H9 (cell line): Measurements from ENCODE around the gene RHOH. TPM values are rescaled to one million over a fixed set of nuclear protein-coding genes. Genes with fewer than 3 reads are reported as not detected.

Source experiments
- DNase-seq: peaks from one replicate; pipeline ENCODE4 v3.0.0-alpha.2; 2017
- H2AFZ ChIP-seq: one replicate; pipeline ENCODE4 v1.6.1; 2013; ENCODE audit warnings: mild to moderate bottlenecking, low read length, control low read depth, moderate library complexity
- H2AK5ac ChIP-seq: 2 replicates; pipeline ENCODE4 v1.6.1; 2013; ENCODE audit warnings: low read length, control low read depth, mixed read lengths; ENCODE audit not compliant: insufficient read length
- H2BK120ac ChIP-seq: one replicate; pipeline ENCODE4 v1.6.1; 2013; ENCODE audit warnings: low read depth, mild to moderate bottlenecking, low read length, control low read depth, inconsistent platforms; ENCODE audit not compliant: poor library complexity, severe bottlenecking
- H2BK12ac ChIP-seq: 2 replicates; pipeline ENCODE4 v1.6.1; 2013; ENCODE audit warnings: low read length, control low read depth, mixed read lengths, low read depth; ENCODE audit not compliant: insufficient read length
- H2BK15ac ChIP-seq: 2 replicates; pipeline ENCODE4 v1.6.1; 2013; ENCODE audit warnings: low read depth, low read length, control low read depth
- H2BK20ac ChIP-seq: one replicate; pipeline ENCODE4 v1.6.1; 2013; ENCODE audit warnings: low read depth, mild to moderate bottlenecking, low read length, control low read depth, inconsistent platforms; ENCODE audit not compliant: poor library complexity, severe bottlenecking
- H2BK5ac ChIP-seq: 2 replicates; pipeline ENCODE4 v1.6.1; 2013; ENCODE audit warnings: low read length, control low read depth, mixed read lengths; ENCODE audit not compliant: insufficient read length
- H3K14ac ChIP-seq: 2 replicates; pipeline ENCODE4 v1.6.1; 2013; ENCODE audit warnings: low read length, control low read depth; ENCODE audit not compliant: insufficient read depth
- H3K18ac ChIP-seq: 2 replicates; pipeline ENCODE4 v1.6.1; 2013; ENCODE audit warnings: low read depth, mild to moderate bottlenecking, mixed read lengths, low read length, control low read depth; ENCODE audit not compliant: insufficient read length
- H3K23ac ChIP-seq: 2 replicates; pipeline ENCODE4 v1.6.1; 2013; ENCODE audit warnings: low read length, control low read depth, mixed read lengths, low read depth; ENCODE audit not compliant: insufficient read length
- H3K23me2 ChIP-seq: 2 replicates; pipeline ENCODE4 v1.6.1; 2013; ENCODE audit warnings: low read depth, mild to moderate bottlenecking, mixed read lengths, low read length, control low read depth; ENCODE audit not compliant: insufficient read length, poor library complexity, severe bottlenecking
- H3K27ac ChIP-seq: 2 replicates; pipeline ENCODE4 v1.5.1; 2013; ENCODE audit warnings: low read length, control low read depth, mixed read lengths, low read depth; ENCODE audit not compliant: insufficient read length
- H3K27me3 ChIP-seq: 2 replicates; pipeline ENCODE4 v1.6.1; 2013; ENCODE audit warnings: low read length, control low read depth, inconsistent platforms; ENCODE audit not compliant: insufficient read depth
- H3K4ac ChIP-seq: 2 replicates; pipeline ENCODE4 v1.6.1; 2013; ENCODE audit warnings: low read depth, mild to moderate bottlenecking, control low read depth, inconsistent platforms, low read length, moderate library complexity
- H3K4me1 ChIP-seq: 2 replicates; pipeline ENCODE4 v1.6.1; 2013; ENCODE audit warnings: low read length, control low read depth, inconsistent platforms; ENCODE audit not compliant: insufficient read depth
- H3K4me2 ChIP-seq: 2 replicates; pipeline ENCODE4 v1.6.1; 2013; ENCODE audit warnings: low read length, control low read depth, mixed read lengths; ENCODE audit not compliant: insufficient read length, insufficient read depth
- H3K56ac ChIP-seq: 2 replicates; pipeline ENCODE4 v1.6.1; 2013; ENCODE audit warnings: low read depth, mild to moderate bottlenecking, mixed read lengths, low read length, control low read depth; ENCODE audit not compliant: insufficient read length
- H3K79me1 ChIP-seq: 2 replicates; pipeline ENCODE4 v1.6.1; 2013; ENCODE audit warnings: low read depth, mild to moderate bottlenecking, moderate library complexity, low read length, control low read depth, inconsistent platforms; ENCODE audit not compliant: insufficient read depth, poor library complexity, severe bottlenecking
- H3K79me2 ChIP-seq: 2 replicates; pipeline ENCODE4 v1.6.1; 2013; ENCODE audit warnings: low read length, control low read depth, inconsistent platforms; ENCODE audit not compliant: insufficient read depth
- H3K9ac ChIP-seq: 2 replicates; pipeline ENCODE4 v1.6.1; 2013; ENCODE audit warnings: low read length, control low read depth, mixed read lengths; ENCODE audit not compliant: insufficient read length; ENCODE audit errors: extremely low read depth
- H3K9me3 ChIP-seq: one replicate; pipeline ENCODE4 v1.6.1; 2013; ENCODE audit warnings: low read depth, low read length, inconsistent platforms; ENCODE audit not compliant: control insufficient read depth
- H3T11ph ChIP-seq: one replicate; pipeline ENCODE4 v1.6.1; 2013; ENCODE audit warnings: mild to moderate bottlenecking, low read length, control low read depth, inconsistent platforms
- H4K20me1 ChIP-seq: one replicate; pipeline ENCODE4 v1.6.1; 2013; ENCODE audit not compliant: control insufficient read depth, insufficient read length, insufficient read depth
- H4K5ac ChIP-seq: 2 replicates; pipeline ENCODE4 v1.6.1; 2013; ENCODE audit warnings: low read depth, mild to moderate bottlenecking, mixed read lengths, low read length, control low read depth; ENCODE audit not compliant: insufficient read length
- H4K8ac ChIP-seq: replicated peaks from 2 replicates; pipeline ENCODE4 v1.6.1; 2013; ENCODE audit warnings: low read length, control low read depth, mixed read lengths, low read depth; ENCODE audit not compliant: insufficient read length
- H4K91ac ChIP-seq: 2 replicates; pipeline ENCODE4 v1.6.1; 2013; ENCODE audit warnings: low read depth, mild to moderate bottlenecking, moderate library complexity, mixed read lengths, low read length, control low read depth; ENCODE audit not compliant: insufficient read length
- H3K27ac Mint-ChIP-seq, 3 experiments: 2 replicates in 2 of 3; 3 replicates in 1 of 3; pipeline ENCODE4 v1.8.0; 2020 to 2021; ENCODE audit warnings: mixed read lengths in 3 of 3, mild to moderate bottlenecking in 1 of 3, moderate library complexity in 1 of 3
- H3K27me3 Mint-ChIP-seq: 2 replicates; pipeline ENCODE4 v1.8.0; 2021; ENCODE audit warnings: low read depth, mild to moderate bottlenecking, moderate library complexity, mixed read lengths
- H3K36me3 Mint-ChIP-seq, 3 experiments: 2 replicates in 2 of 3; 3 replicates in 1 of 3; pipeline ENCODE4 v1.8.0; 2020 to 2021; ENCODE audit warnings: low read depth in 3 of 3, mixed read lengths in 3 of 3; ENCODE audit not compliant: insufficient read depth in 1 of 3
- H3K4me1 Mint-ChIP-seq, 2 experiments: 2 replicates each; pipeline ENCODE4 v1.8.0; 2020; ENCODE audit warnings: mixed read lengths in 2 of 2
- H3K4me3 Mint-ChIP-seq, 2 experiments: 2 replicates in 1 of 2; 3 replicates in 1 of 2; pipeline ENCODE4 v1.8.0; 2020 to 2021; ENCODE audit warnings: mild to moderate bottlenecking in 2 of 2, mixed read lengths in 2 of 2, moderate library complexity in 1 of 2
- H3K9me3 Mint-ChIP-seq, 2 experiments: 2 replicates in 1 of 2; 3 replicates in 1 of 2; pipeline ENCODE4 v1.8.0; 2020; ENCODE audit warnings: mild to moderate bottlenecking in 2 of 2, mixed read lengths in 2 of 2, moderate library complexity in 1 of 2
- CTCF ChIP-seq: fragments of 200-600 bp; sonication (generic); conservative IDR thresholded peaks from 3 replicates; pipeline ENCODE4 v1.8.0; 2021; ENCODE audit warnings: antibody characterized with exemption, mild to moderate bottlenecking
- WGBS: extraction: QIAGEN DNeasy Blood & Tissue Kit; methylation state at CpG from one replicate; pipeline ENCODE4 v1.1.7; 2013; ENCODE audit warnings: missing lambda C conversion rate, low lambda C conversion rate, mixed read lengths; ENCODE audit not compliant: insufficient read length; ENCODE audit errors: extremely low coverage; 5-methylcytosine and 5-hydroxymethylcytosine counted together
- total RNA-seq: library from RNA; stranded (reverse); gene quantifications from 2 replicates; pipeline ENCODE4 v1.2.1, GENCODE V29; 2021

Gene RHOH
- total RNA-seq, 1 experiment from 2014 or later: 7.1 TPM

- Histone ChIP-seq H2BK120ac (no peak overlapping the region), H3K4me2 (no peak overlapping the region), H4K91ac (no peak overlapping the region), H2AK5ac (no peak overlapping the region), H3K56ac (no peak overlapping the region), H2AFZ (no peak overlapping the region), H3K9ac (no peak overlapping the region), H3K79me1 (no peaks in the 10 kb centered on the region), H2BK12ac (no peak overlapping the region), H3K27ac (no peak overlapping the region), H4K8ac (no peak overlapping the region), H3K27me3 (no peaks in the 10 kb centered on the region), H4K5ac (no peak overlapping the region), H2BK15ac (no peak overlapping the region), H2BK20ac (no peak overlapping the region), H4K20me1 (no peaks in the 10 kb centered on the region), H3K23me2 (no peaks in the 10 kb centered on the region), H3K4me1 (0 out of 2 replicates have a peak, but pooled peaks cover 2% of the 10 kb centered on the region), H3T11ph (no peak overlapping the region), H3K79me2 (no peaks in the 10 kb centered on the region), H3K14ac (no peak overlapping the region), H3K18ac (no peak overlapping the region), H3K4ac (no peak overlapping the region), H3K23ac (no peak overlapping the region), H3K9me3 (peaks cover 10% of the 10 kb centered on the region), H2BK5ac (no peak overlapping the region)
- Mint-ChIP-seq H3K4me1 (peaks cover 4 to 13% of the 10 kb centered on the region in 2 experiments), H3K4me3 (no peak overlapping the region), H3K36me3 (peaks cover 3 to 5% (median 3%) of the 10 kb centered on the region in 3 experiments; a peak in 2 of 7 replicates), H3K9me3 (peaks cover 3 to 8% of the 10 kb centered on the region in 2 experiments; a peak in 4 of 5 replicates), H3K27ac (no peak overlapping the region), H3K27me3 (peaks cover 8% of the 10 kb centered on the region; the same call in 1 of the 2 replicates)
- WGBS: 100% methylated on average over 2 of the region's 4 CpGs
- DNase-seq: no peak
- TF ChIP-seq CTCF: no peak
These were observed 98.7 kb downstream of the RHOH start for GRCh38 chr4:40295572-40295971.

Other genes starting within 250 kb of the RHOH start
- gene PDS5A, start 219.1 kb upstream of the RHOH start, total RNA-seq: 65.0 and 65.4 TPM in 2 replicates
- gene N4BP2, start 140.2 kb upstream of the RHOH start, total RNA-seq: 35.0 and 36.4 TPM in 2 replicates
- gene CHRNA9, start 138.3 kb downstream of the RHOH start, total RNA-seq: 1.2 and 1.3 TPM in 2 replicates